IPS-NIHi11 (cell line): ENCODE results near the gene FAM221B.

ENCODE experiments used
- DNase-seq: peaks from one replicate; pipeline ENCODE4 v3.0.0; 2012; ENCODE audit warnings: mixed read lengths, low spot score

Gene FAM221B

DNA sequence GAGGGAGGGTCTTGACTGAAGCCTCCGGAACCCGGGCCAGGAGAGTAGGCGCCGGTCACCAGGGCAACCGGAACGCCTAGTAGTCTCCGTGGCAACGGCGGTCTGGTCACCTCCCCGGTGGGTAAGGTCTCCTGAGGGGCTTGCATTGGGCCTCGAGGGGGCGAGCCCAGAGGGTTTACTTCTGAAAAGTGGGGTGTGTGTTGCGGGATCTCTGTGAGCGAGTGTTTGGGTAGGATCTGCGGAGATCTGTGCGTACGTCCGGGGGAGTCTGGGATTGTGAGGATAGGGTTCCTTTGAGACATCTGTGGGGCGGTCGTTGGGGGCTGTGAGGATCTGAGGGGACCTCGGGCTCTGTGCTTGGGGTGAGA lies at the start of gene FAM221B:
Gene FAM221B, minus strand, starts transcription at position 17 of the 368 bp plus-strand sequence. CDS start 2,571 bp downstream, outside the sequence.
- peak; percentile 63 for DNase-seq

DNA sequence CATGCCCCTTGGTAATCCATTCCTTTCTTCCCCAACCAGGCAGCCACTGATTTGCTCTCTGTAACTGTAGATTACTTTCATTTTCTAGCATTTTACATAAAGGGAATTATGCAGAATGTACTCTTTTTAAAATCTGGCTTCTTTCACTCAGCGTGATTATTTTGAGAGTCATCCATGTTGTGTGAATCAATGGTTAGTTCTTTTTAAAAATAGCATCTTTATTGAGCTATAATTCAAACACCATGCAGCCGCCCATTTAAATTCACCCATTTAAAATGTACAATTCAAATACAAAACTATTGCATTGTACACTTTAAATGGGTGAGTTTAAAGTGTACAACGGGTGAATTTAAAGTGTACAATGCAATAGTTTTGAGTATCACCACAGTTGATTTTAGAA lies 44.0 kb upstream of the FAM221B start:
- DNase-seq, result no peak

GRCh38 chr9:35871545-35871944 lies 43.0 kb upstream of the FAM221B start:
- no peak for DNase-seq

DNA sequence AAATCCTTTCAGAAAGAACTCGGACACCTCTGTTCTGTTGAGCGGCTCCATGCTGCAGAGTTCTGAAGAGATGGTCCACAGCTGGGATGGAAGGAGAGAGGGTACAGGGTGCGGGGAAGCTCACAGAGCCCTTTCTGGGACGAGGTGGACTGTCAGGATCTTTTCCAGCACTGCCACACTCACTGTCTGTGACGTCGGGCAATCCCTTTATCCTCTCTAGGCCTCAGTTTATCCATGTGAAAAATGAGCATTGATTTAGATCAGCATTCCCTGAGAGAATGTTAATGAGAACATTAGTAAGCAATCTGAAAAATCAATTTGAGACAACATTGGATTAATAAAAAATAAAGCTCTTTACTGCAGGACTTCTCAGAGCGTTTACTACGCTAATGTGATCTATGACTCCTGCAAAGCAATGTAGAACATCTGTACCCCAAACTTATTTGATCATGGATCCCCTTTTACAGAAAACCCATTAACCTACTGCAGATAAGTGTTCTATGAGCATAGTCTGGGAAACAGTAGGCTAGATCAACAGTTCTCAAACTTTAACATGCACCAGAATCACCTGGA lies 41.9 kb upstream of the FAM221B start, which contains the start of gene OR13J1:
Gene OR13J1, minus strand, starts transcription at position 51 of the 573 bp plus-strand sequence. Its CDS starts 0 bp downstream, at position 51.
- DNase-seq, result no peak

DNA sequence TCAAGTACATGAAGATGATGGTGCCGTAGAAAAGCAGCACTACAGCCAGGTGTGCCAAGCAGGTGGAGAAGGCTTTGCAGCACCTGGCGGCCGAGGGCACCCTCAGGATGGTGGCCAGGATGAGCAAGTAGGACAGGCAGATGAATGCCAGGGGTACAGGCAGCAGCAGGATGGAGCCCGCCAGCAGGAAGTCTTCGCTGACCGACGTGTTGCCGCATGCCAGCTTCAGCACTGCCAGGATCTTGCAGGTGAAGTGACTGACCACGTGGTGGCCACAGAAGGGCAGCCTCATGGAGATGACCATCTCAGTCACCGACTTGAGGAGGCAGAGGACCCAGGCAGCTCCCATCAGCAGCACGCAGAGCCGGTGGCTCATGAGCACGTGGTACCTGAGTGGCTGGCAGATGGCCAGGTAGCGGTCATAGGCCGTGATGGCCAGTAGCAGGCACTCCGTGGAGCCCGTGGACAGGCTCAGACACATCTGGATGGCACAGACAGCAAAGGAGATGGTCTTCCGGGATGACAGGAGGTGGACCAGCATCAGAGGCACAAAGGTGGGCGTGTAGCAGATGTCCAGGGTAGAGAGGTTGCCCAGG lies 41.2 kb upstream of the FAM221B start:
- no peak for DNase-seq

- DNase-seq, result no peak
These were observed 40.4 kb upstream of the FAM221B start for GRCh38 chr9:35868933-35869332.

DNA sequence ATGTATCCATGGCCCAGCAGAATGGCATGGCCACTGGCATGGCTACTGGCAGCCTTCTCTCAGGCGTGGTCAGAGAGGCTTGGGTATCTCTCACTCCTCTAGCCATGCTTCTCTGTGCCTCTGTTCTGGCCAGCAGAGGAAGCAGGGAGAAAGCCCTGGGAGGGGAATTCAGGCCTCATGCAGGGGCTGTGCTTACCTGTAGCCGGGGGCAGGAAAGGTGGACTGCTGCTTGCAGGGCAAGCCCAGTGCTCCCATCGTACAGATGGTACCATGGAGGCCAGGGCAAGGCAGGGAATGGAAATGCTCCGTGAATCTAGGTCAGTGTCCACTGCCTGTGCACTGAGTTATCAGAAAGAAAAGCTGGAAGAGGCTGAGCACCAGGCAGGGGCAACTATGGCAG lies 39.0 kb upstream of the FAM221B start:
- no peak for DNase-seq

DNA sequence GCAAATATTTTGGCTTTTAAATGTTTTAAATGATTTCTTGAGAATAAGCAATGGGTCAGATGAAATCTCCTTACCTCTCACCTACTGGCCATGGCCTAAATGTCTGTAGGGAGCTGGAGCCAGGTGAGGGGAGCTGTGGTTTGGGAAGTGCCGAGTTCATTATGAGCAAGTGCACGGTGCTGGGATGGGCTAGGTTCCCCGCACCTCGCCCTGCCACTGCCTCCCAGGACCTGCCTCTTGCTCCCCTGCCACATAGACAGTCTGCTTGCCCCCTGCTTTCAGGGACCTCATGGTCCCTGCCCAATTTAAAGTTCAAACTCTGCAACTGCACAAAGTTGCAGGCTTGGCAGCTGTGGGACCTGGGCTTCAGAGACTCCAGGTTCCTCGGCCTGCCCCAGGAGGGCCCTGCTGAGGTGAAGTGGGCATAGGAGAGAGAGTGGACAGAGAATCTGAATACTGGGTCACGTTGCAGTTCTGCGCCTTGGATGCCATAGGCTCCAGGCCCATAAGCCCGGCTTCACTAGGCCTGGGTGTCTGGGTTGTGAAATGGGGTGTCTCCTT lies 36.2 kb upstream of the FAM221B start:
- no peak for DNase-seq

DNA sequence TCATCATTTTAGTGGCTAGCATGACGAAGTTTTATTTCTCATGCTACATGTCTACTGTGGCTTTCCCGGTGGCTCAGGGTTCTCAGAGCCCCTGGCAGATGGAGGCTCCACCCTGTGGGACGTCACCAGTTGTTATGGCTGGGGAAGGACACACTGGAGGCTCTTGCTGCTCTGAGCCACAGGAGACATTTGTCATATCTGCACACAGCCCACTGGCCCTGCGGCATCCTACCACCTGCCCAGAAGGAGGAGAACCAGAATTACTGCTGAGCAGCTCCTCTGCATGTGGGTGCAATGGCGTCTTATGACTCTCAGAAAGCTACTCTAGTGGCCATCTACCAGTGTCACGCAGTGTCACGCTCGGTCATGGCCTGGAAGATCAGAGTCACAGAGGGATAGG lies 35.1 kb upstream of the FAM221B start:
- DNase-seq, result no peak

DNA sequence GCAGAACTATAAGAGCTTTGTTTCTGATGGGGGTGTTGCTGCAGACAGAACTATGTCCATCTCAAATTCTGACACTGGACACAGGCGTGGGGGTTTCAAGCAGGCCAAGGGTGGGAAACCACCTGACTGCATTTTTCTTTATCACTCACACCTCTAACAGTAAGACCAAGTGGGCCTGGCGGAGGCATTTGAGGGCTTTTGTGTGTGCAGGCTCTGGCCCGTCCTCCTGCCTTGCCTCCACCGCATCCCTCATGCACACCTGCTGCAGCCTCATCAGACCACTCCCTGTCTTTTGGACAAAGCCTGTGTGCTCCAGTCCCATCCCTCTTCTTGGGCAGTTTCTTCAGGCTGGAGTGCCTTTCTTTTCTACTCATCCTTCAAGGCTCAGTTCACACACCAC lies 33.8 kb upstream of the FAM221B start:
- no peak for DNase-seq

GRCh38 chr9:35861161-35861897 lies 32.8 kb upstream of the FAM221B start:
- DNase-seq, result peak; percentile 39

DNA sequence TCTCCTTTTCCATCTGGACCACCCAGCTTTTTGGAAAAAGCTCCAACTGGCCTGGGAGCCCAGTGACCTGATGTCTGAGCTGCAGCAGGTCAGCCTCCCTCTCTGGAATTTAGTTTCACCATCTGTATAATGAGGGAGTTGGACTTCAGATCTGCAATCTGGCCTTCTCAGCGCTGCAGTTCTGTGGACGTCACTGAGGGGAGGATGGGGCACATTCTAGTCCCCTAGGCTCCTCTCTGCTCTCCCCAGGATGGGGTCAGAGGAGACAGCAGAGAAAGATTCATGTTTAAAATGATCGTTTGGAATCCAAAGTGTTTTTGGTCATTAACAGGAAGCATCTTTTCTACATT lies 31.4 kb upstream of the FAM221B start:
- no peak for DNase-seq

GRCh38 chr9:35859310-35859989 lies 30.9 kb upstream of the FAM221B start:
- no peak for DNase-seq

- no peak for DNase-seq
These were observed 29.9 kb upstream of the FAM221B start for GRCh38 chr9:35858458-35858857.

- DNase-seq, result no peak
These were observed 28.4 kb upstream of the FAM221B start for GRCh38 chr9:35856882-35857281.

- DNase-seq, result no peak
These were observed 27.7 kb upstream of the FAM221B start for GRCh38 chr9:35856206-35856605.

DNA sequence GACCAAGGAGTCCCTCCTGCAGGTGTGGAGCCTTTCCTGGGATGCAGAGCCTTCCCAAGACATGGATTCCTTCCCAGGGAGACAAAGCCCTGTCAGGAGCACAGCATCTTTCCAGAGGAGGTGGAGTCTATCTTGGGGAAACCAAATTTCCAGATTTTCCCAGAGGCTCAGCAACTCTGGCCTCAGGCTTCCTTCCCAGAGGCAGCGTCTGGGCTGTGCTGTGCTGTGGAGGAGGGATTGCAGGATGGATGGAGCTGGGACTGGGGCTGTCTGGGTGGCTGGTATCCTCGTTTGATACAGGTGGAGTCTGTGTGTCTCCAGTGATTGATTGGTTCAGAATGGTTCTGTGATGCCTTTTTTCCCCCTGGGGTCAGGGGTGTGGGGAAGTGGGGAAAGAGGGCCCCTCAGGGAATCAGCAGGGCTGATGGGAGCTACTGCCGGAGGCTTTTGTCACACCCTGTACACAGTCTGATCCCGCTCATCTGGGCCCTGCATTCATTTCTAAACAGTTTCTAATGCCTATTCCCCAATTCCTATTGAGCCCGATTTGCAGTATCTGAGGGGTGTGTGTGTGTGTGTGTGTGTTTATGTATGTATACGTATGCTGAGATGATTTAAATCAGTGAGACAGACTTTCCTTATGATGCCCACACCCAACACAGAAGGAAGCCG lies 25.7 kb upstream of the FAM221B start:
- DNase-seq, result no peak

DNA sequence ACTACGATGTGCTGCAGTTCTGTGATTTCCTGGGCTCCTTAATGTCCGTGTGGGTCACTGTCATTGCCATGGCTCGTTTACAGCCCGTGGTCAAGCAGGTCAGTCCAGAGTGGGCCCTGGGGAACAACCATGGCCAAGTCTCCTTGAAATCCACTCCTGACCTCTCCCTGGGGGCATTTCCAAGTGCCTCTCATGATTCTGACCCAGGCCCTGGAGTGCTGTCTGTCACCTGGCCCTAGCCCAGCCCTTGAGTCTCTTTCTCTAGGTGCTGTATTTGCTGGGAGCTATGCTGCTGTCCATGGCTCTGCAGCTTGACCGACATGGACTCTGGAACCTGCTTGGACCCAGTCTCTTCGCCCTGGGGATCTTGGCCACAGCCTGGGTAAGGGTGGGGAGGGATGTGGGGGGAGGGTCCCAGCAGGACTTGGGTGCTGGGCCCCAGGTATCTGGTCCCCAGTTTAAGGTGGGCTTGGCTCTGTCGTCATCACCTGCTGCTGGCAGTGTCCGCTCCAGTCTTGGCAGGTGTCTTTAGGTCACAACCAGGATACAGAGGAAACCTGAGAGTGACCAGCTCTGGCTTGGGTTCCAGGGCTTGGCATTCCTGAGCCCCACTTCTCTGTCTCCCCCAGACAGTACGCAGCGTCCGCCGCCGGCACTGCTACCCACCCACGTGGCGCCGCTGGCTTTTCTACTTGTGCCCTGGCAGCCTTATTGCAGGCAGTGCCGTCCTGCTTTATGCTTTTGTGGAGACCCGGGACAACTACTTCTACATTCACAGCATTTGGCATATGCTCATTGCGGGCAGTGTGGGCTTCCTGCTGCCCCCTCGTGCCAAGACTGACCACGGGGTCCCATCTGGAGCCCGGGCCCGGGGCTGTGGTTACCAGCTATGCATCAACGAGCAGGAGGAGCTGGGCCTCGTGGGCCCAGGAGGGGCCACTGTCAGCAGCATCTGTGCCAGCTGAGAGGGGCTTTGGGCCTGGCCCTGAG lies 24.6 kb upstream of the FAM221B start:
- no peak for DNase-seq

GRCh38 chr9:35852267-35852815 lies 23.8 kb upstream of the FAM221B start:
- no peak for DNase-seq

DNA sequence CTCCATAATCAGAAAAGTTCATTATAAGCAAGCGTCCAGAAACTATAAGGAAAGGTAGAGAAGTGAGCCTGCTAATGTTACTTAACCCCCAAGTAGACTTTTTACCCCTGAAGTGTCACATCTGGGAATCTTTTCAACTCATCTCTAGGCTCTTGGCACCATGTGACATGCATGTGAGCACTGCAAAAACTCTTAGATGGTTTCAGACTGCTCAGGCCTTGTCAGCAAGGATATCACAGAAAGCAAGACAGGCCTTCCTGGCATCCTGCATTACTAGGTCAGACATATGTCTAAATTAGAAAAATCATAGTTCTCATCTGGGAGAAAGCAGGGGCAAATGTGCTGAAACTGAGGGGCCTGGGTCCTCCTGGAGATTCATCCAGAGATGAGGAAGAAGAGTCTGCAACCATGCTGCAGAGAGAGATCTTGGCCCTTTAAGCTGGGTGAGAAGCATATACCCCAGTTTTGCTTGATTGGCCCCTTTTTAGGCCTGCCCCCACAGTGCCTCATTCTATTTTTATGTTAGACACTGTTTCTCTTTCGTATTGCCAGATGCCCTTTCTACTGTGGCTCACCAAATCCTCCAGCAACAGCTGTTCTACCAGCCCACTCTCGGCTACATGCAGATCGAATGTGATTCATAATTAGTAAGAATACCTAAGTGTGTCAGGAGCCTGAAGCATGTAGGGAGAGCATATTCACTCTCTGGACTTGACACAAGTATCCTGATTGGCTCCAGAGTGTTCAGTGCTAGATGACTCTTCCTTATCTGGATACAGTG lies 19.4 kb upstream of the FAM221B start:
- DNase-seq, result no peak
